Ovary (tissue), 9 donors: ENCODE results near the gene FGFBP1. TPM values are rescaled to one million over a fixed set of nuclear protein-coding genes. Genes with fewer than 3 reads are reported as not detected.

Source experiments
- DNase-seq, 5 donors: peaks; one replicate each; pipeline ENCODE4 v3.0.0-alpha.2; 2019 to 2020
- H3K27ac ChIP-seq, 2 donors: fragments of 200-600 bp; one replicate each; pipeline versions ENCODE4 v1.5.1 to v1.8.0; 2019 to 2022
- H3K27me3 ChIP-seq: fragments of 200-600 bp; one replicate; pipeline ENCODE4 v1.8.0; 2022
- H3K36me3 ChIP-seq: fragments of 200-600 bp; sonication (generic); one replicate; pipeline ENCODE4 v1.5.1; 2019
- H3K4me1 ChIP-seq: one replicate; pipeline ENCODE4 v1.8.1; 2013; ENCODE audit warnings: mild to moderate bottlenecking, moderate library complexity; ENCODE audit not compliant: insufficient read depth
- H3K4me3 ChIP-seq: fragments of 200-600 bp; sonication (generic); one replicate; pipeline ENCODE4 v1.5.1; 2017
- H3K9me3 ChIP-seq, 2 donors: fragments of 200-600 bp in 1 of 2; sonication (generic) in 1 of 2; one replicate each; pipeline versions ENCODE4 v1.5.1 to v1.8.1; 2013 to 2019; ENCODE audit warnings: mild to moderate bottlenecking in 1 of 2, moderate library complexity in 1 of 2
- EP300 ChIP-seq: sonication (generic); formaldehyde crosslinking; IDR thresholded peaks from one replicate; pipeline ENCODE4 v1.6.1; 2017; ENCODE audit warnings: antibody characterized with exemption
- POLR2A ChIP-seq: fragments of 450-650 bp; IDR thresholded peaks from one replicate; pipeline ENCODE4 v1.6.1; 2017; ENCODE audit warnings: antibody characterized with exemption, mild to moderate bottlenecking, moderate library complexity
- WGBS, 3 donors: extraction: QIAGEN DNeasy Blood & Tissue Kit in 1 of 3; methylation state at CpG; one replicate each; pipeline versions ENCODE4 v1.1.5 to v1.1.7; 2013 to 2017; 5-methylcytosine and 5-hydroxymethylcytosine counted together
- intact Hi-C, 4 donors: fragments of 100-400 bp; cut with DNase I; formaldehyde crosslinking; loops; one replicate each; pipeline versions ENCODE4 v1.11.0 to v1.15.1; 2022 to 2023
- polyA plus RNA-seq, 2 donors: library from polyadenylated mRNA; stranded (reverse); fragments of 200-250 nt in 1 of 2; fragments of 350-450 nt in 1 of 2; fragmentation: Illumina TruSeq in 1 of 2; extraction: RNeasy Lipid Tissue Mini Kit (QIAGEN cat#74804) in 1 of 2; gene quantifications; one replicate each; pipeline ENCODE4 v1.2.3, GENCODE V29; 2013 to 2014
- total RNA-seq, 7 donors: library from RNA; depleted of rRNA in 2 of 7; stranded (reverse); fragments of >200 nt in 2 of 7; fragmentation: NEBNext Ultra II Directional in 3 of 7; extraction: Animal tissue kit (Norgen Biotek cat#: 25700) in 3 of 7; gene quantifications; one replicate each; pipeline versions ENCODE4 v1.1.0 to v1.2.4, GENCODE V29; 2016 to 2023
- TF ChIP-seq, protein P1 (sequence below), 3 donors: fragments of 450-650 bp in 2 of 3; fragments of 200-600 bp in 1 of 3; IDR thresholded peaks; one replicate each; pipeline versions ENCODE4 v1.5.1 to v1.8.0; 2016 to 2022; ENCODE audit warnings: antibody characterized with exemption in 3 of 3, mild to moderate bottlenecking in 1 of 3
- donor health status: DM: no; HTN: no; CAD: no; lungs with moderate emphysema.
- donor health status: DM: no; HTN: no; CAD: no.
- donor health status: Bipolar disorder and iron deficiency.
- donor health status: DM: yes; HTN: yes; CAD: no.
- donor health status: DM: no; HTN: no; CAD: no.
- donor health status: DM: yes; HTN: yes; CAD: no.

Gene FGFBP1
- total and polyA plus RNA-seq, 9 donors: 0.36 to 1.4 TPM; not detected in 7

DNA sequence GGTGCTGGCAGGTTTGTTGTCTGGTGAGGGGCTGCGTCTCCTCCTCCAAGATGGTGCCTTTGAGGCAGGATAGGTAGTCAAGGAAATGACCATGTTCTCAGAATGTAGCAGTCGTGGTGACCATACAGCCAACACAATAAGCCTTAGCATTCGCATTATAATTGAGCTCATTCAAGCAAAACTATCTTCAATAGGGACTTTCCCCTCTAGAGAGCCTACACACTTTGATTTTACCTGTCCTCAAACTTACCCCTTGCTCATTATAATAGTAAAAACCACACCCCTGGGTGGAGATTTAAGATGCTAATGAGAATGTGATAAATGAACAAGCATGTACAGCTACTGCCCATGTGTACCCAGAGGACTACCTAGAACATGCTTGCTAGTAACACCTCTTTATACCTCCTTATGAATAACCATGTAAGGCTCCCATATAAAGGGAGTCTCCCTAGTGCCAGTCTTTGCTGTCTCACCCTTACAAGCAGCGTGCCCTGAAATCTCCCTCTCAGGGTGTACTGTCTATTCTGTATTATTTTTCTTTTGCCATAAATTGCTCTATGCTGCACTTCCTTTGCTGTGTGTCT, 48.2 kb downstream of the FGFBP1 start:
- H3K27me3 ChIP-seq: no peaks in the 10 kb centered on the region

DNA sequence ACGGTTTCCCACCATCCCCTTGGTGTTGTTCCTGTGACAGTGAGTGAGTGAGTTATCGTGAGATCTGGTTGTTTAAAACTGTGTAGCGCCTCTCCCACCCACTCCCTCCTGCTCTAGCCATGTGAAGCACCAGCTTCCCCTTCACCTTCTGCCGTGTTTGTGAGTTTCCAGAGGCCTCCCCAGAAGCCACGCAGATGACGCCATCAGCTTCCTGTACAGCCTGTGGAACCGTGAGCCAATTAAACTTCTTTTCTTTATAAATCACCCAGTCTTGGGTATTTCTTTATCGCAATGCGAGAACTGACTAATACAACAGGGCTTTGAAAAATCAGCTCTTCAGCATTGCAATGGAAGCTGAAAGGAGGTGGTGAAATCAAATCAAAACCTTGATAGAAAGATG, 50.0 kb downstream of the FGFBP1 start:
- no peaks in the 10 kb centered on the region for H3K4me1 ChIP-seq
- H3K27ac ChIP-seq: no peak overlapping the region
- H3K27me3 ChIP-seq: no peaks in the 10 kb centered on the region
- 87 to 92% (median 89%) methylated on average over 9 of the region's 9 CpGs for WGBS, 3 donors
- DNase-seq: no peak
- H3K36me3 ChIP-seq: no peaks in the 10 kb centered on the region
- no peaks in the 10 kb centered on the region for H3K9me3 ChIP-seq
- intact Hi-C loops: no loop called here
- TF ChIP-seq EP300 (no peak), POLR2A (no peak)
- TF ChIP-seq, protein P1, sequence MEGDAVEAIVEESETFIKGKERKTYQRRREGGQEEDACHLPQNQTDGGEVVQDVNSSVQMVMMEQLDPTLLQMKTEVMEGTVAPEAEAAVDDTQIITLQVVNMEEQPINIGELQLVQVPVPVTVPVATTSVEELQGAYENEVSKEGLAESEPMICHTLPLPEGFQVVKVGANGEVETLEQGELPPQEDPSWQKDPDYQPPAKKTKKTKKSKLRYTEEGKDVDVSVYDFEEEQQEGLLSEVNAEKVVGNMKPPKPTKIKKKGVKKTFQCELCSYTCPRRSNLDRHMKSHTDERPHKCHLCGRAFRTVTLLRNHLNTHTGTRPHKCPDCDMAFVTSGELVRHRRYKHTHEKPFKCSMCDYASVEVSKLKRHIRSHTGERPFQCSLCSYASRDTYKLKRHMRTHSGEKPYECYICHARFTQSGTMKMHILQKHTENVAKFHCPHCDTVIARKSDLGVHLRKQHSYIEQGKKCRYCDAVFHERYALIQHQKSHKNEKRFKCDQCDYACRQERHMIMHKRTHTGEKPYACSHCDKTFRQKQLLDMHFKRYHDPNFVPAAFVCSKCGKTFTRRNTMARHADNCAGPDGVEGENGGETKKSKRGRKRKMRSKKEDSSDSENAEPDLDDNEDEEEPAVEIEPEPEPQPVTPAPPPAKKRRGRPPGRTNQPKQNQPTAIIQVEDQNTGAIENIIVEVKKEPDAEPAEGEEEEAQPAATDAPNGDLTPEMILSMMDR (IDR thresholded peaks at IDR 0.05): no peak
- H3K4me3 ChIP-seq: no peak overlapping the region

More for the DNA sequence above, 48.2 kb downstream of the FGFBP1 start:
- H3K4me3 ChIP-seq: no peak overlapping the region
- no peak overlapping the region for H3K27ac ChIP-seq
- TF ChIP-seq EP300 (no peak), POLR2A (no peak)
- TF ChIP-seq, protein P1 (IDR thresholded peaks at IDR 0.05): no peak
- WGBS, 3 donors: 90 to 92% (median 92%) methylated on average over 4 of the region's 4 CpGs
- no peaks in the 10 kb centered on the region for H3K36me3 ChIP-seq
- H3K4me1 ChIP-seq: no peaks in the 10 kb centered on the region
- intact Hi-C loops: no loop called here
- H3K9me3 ChIP-seq: no peaks in the 10 kb centered on the region
- DNase-seq: no peak

Other genes with a start within 250 kb of the FGFBP1 start
- 1 to 10 TPM; 5.6 to 9.8 (median 6.8) TPM for gene BST1, start 235.7 kb downstream of the FGFBP1 start, total RNA-seq
- gene BST1, start 235.7 kb downstream of the FGFBP1 start, polyA plus RNA-seq: 10 to 100 TPM; 10.9 to 18.5 TPM
- 1 to 10 TPM in 3 of 7 donors, under 1 TPM in 4; 0.23 to 9.5 (median 0.97) TPM for gene CD38, start 160.4 kb downstream of the FGFBP1 start, total RNA-seq
- 1 to 10 TPM in 1 of 2 donors, under 1 TPM in 1; 0.25 to 3.0 TPM for gene CD38, start 160.4 kb downstream of the FGFBP1 start, polyA plus RNA-seq
- gene FGFBP2, start 24.4 kb upstream of the FGFBP1 start, total RNA-seq: 1 to 10 TPM in 1 of 7 donors, under 1 TPM in 3, not detected in 3; 0.20 to 1.4 (median 0.66) TPM
- gene FGFBP2, start 24.4 kb upstream of the FGFBP1 start, polyA plus RNA-seq: 1 to 10 TPM; 1.7 to 2.2 TPM
- 1 to 10 TPM in 4 of 7 donors, under 1 TPM in 3; 0.18 to 3.3 (median 1.5) TPM for gene PROM1, start 145.3 kb upstream of the FGFBP1 start, total RNA-seq
- under 1 TPM; 0.10 to 0.25 TPM for gene PROM1, start 145.3 kb upstream of the FGFBP1 start, polyA plus RNA-seq